HEK293T (cell line): ENCODE results near the gene BMERB1.

Experiments
- BHLHE40 ChIP-seq: fragments of 450-650 bp; IDR thresholded peaks from 2 replicates; pipeline ENCODE4 v1.6.1; 2016; ENCODE audit warnings: mild to moderate bottlenecking, moderate library complexity, borderline replicate concordance
- ELF4 ChIP-seq: fragments of 450-650 bp; IDR thresholded peaks from 2 replicates; pipeline ENCODE4 v1.6.1; 2017; ENCODE audit warnings: antibody characterized with exemption
- FOXA1 ChIP-seq: fragments of 450-650 bp; IDR thresholded peaks from 2 replicates; pipeline ENCODE4 v1.6.1; 2016; ENCODE audit warnings: mild to moderate bottlenecking
- FOXM1 ChIP-seq: fragments of 450-650 bp; IDR thresholded peaks from 2 replicates; pipeline ENCODE4 v1.6.1; 2017; ENCODE audit warnings: mild to moderate bottlenecking, borderline replicate concordance
- HDGF ChIP-seq: fragments of 450-650 bp; IDR thresholded peaks from 2 replicates; pipeline ENCODE4 v1.6.1; 2017; ENCODE audit warnings: antibody characterized with exemption, borderline replicate concordance
- PKNOX1 ChIP-seq: fragments of 450-650 bp; IDR thresholded peaks from 2 replicates; pipeline ENCODE4 v1.6.1; 2016
- SP1 ChIP-seq: fragments of 450-650 bp; IDR thresholded peaks from 2 replicates; pipeline ENCODE4 v1.6.1; 2017
- SUZ12 ChIP-seq: fragments of 450-650 bp; IDR thresholded peaks from 2 replicates; pipeline ENCODE4 v1.6.1; 2016; ENCODE audit warnings: mild to moderate bottlenecking

GRCh38 chr16:15532825-15533224 is 98.4 kb downstream of the BMERB1 start:
- no peak for TF ChIP-seq PKNOX1
- TF ChIP-seq SP1 = no peak
- no peak for TF ChIP-seq BHLHE40
- TF ChIP-seq FOXM1 = no peak
- TF ChIP-seq HDGF = no peak
- TF ChIP-seq SUZ12 = no peak
- TF ChIP-seq FOXA1 = no peak
- TF ChIP-seq ELF4 = no peak
